Pancreas (tissue), 10 donors: Measurements from ENCODE around the gene ARHGAP23. TPM values are rescaled to one million over a fixed set of nuclear protein-coding genes. Genes with fewer than 3 reads are reported as not detected.

Source experiments
- ATAC-seq, 4 donors: fragments of 200-7000 bp; cut with Tn5 transposase; one replicate each; pipeline versions ENCODE4 v1.8.0 to v1.9.1; 2020; ENCODE audit warnings: mild to moderate bottlenecking in 4 of 4, moderate library complexity in 4 of 4
- DNase-seq, 6 donors: peaks; one replicate each; pipeline ENCODE4 v3.0.0-alpha.2; 2020
- FAIRE-seq: peaks from 2 replicates; lab custom pipeline; 2012; peaks lifted over from hg19 to GRCh38; lab: Jason Lieb, UNC
- H3K27ac ChIP-seq, 4 donors: fragments of 200-600 bp; sonication (generic); 1 replicate in 3 of 4; 2 replicates in 1 of 4; pipeline versions ENCODE4 v1.5.0 to v1.8.0; 2020
- H3K27me3 ChIP-seq, 4 donors: fragments of 200-600 bp; one replicate each; pipeline ENCODE4 v1.8.0; 2021
- H3K36me3 ChIP-seq, 3 donors: fragments of 200-600 bp; sonication (generic) in 1 of 3; one replicate each; pipeline versions ENCODE4 v1.5.0 to v1.8.0; 2020 to 2021
- H3K4me1 ChIP-seq, 3 donors: fragments of 200-600 bp; one replicate each; pipeline ENCODE4 v1.8.0; 2021
- H3K4me3 ChIP-seq, 4 donors: fragments of 200-600 bp; sonication (generic) in 2 of 4; one replicate each; pipeline versions ENCODE4 v1.5.0 to v1.8.0; 2020 to 2021
- H3K9me3 ChIP-seq, 4 donors: fragments of 200-600 bp; one replicate each; pipeline ENCODE4 v1.8.0; 2021
- WGBS, 2 donors: extraction: QIAGEN DNeasy Blood & Tissue Kit; methylation state at CpG; one replicate each; pipeline ENCODE4 v1.1.7; 2013; 5-methylcytosine and 5-hydroxymethylcytosine counted together
- intact Hi-C, 3 donors: fragments of 100-400 bp; cut with DNase I; formaldehyde crosslinking; loops; one replicate each; pipeline versions ENCODE4 v1.11.1 to v1.14.2; 2022
- polyA plus RNA-seq, 2 donors: library from polyadenylated mRNA; stranded (reverse); fragments of 200-250 nt; gene quantifications; one replicate each; pipeline ENCODE4 v1.2.3, GENCODE V29; 2013
- total RNA-seq, 6 donors: library from RNA; stranded (reverse); fragmentation: NEBNext Ultra II Directional in 4 of 6; extraction: Animal tissue kit (Norgen Biotek cat#: 25700) in 4 of 6; gene quantifications; one replicate each; pipeline versions ENCODE4 v1.2.1 to v1.2.4, GENCODE V29; 2021 to 2023
- TF ChIP-seq, protein P1 (sequence below), 4 donors: fragments of 200-600 bp; sonication (generic) in 3 of 4; IDR thresholded peaks; one replicate each; pipeline versions ENCODE4 v1.5.0 to v1.8.0; 2021; ENCODE audit warnings: antibody characterized with exemption in 4 of 4
- donor health status: healthy with polysubstance abuse.
- donor health status: DM: no; HTN: no; CAD: no; lungs with moderate emphysema.
- donor health status: DM: no; HTN: no; CAD: no.
- donor health status: control.
- donor health status: control.
- donor health status: Bipolar disorder and iron deficiency.
- donor health status: DM: yes; HTN: yes; CAD: no.
- donor health status: DM: no; HTN: no; CAD: no.
- donor health status: DM: no; HTN: no; CAD: no.
- donor health status: DM: yes; HTN: yes; CAD: no.

Gene ARHGAP23
- total and polyA plus RNA-seq, 8 donors, result 2.5 to 7.1 (median 3.9) TPM

- no peaks in the 10 kb centered on the region for H3K9me3 ChIP-seq
- no peaks in the 10 kb centered on the region for H3K36me3 ChIP-seq
- H3K4me3 ChIP-seq, result no peak overlapping the region
- no peaks in the 10 kb centered on the region for H3K4me1 ChIP-seq
- FAIRE-seq (no peak), ATAC-seq (no peak), DNase-seq (no peak)
- H3K27me3 ChIP-seq, result no peaks in the 10 kb centered on the region
- 67 to 77% methylated on average over 16 of the region's 16 CpGs for WGBS, 2 donors
- no peak overlapping the region for H3K27ac ChIP-seq
- TF ChIP-seq, protein P1, sequence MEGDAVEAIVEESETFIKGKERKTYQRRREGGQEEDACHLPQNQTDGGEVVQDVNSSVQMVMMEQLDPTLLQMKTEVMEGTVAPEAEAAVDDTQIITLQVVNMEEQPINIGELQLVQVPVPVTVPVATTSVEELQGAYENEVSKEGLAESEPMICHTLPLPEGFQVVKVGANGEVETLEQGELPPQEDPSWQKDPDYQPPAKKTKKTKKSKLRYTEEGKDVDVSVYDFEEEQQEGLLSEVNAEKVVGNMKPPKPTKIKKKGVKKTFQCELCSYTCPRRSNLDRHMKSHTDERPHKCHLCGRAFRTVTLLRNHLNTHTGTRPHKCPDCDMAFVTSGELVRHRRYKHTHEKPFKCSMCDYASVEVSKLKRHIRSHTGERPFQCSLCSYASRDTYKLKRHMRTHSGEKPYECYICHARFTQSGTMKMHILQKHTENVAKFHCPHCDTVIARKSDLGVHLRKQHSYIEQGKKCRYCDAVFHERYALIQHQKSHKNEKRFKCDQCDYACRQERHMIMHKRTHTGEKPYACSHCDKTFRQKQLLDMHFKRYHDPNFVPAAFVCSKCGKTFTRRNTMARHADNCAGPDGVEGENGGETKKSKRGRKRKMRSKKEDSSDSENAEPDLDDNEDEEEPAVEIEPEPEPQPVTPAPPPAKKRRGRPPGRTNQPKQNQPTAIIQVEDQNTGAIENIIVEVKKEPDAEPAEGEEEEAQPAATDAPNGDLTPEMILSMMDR (IDR thresholded peaks at IDR 0.05), result no peak
- intact Hi-C loops, result no loop called here
Observed at GRCh38 chr17:38440614-38441397, 12.5 kb downstream of the ARHGAP23 start.

DNA sequence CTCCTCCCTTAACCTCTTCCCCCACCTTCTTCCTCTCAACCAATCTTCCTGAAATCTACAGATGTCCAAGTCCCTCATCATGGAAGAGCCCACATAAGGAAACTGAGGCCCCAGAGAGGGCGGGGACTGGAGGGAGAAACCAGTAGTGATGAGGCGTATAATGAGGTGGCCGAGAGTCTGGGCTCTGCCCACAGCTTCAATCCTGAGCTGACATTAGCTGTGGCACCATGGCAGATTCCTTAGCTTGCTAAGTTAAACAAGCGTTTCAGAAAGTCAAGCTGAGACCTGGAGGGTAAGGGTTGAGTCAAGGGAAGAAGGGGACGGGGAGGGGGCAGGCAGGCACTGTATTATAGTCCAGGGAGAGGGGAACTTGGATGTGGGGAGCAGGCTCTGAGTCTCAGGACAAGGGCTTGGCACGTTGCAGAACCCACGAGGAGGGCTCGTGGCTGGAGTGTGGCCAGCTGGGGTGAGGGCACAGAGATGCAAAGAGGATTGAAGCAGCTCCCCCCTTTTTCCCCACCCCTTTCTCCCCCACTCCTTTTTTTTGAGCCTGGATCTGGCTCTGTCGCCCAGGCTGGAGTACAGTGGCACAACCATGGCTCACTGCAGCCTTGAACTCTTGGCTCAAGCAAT, 13.3 kb downstream of the ARHGAP23 start:
- intact Hi-C loops, result no loop called here
- DNase-seq (no peak), FAIRE-seq (no peak), ATAC-seq (no peak)
- TF ChIP-seq, protein P1 (IDR thresholded peaks at IDR 0.05), result no peak
- 62 to 71% methylated on average over 9 of the region's 9 CpGs for WGBS, 2 donors
- Histone ChIP-seq H3K36me3 (no peaks in the 10 kb centered on the region), H3K4me3 (no peak overlapping the region), H3K27ac (no peak overlapping the region), H3K27me3 (no peaks in the 10 kb centered on the region), H3K4me1 (no peaks in the 10 kb centered on the region), H3K9me3 (no peaks in the 10 kb centered on the region)

- WGBS, 2 donors, result 42 to 47% methylated on average over 4 of the region's 4 CpGs
- no peak for ATAC-seq
- TF ChIP-seq, protein P1 (IDR thresholded peaks at IDR 0.05), result no peak
- no peaks in the 10 kb centered on the region for H3K36me3 ChIP-seq
- DNase-seq, result no peak
- H3K9me3 ChIP-seq, result no peaks in the 10 kb centered on the region
- no peak overlapping the region for H3K27ac ChIP-seq
- no peak for FAIRE-seq
- H3K4me3 ChIP-seq, result no peak overlapping the region
- intact Hi-C loops, result no loop called here
- H3K4me1 ChIP-seq, result no peaks in the 10 kb centered on the region
- no peaks in the 10 kb centered on the region for H3K27me3 ChIP-seq
Observed at GRCh38 chr17:38442548-38442947, 14.3 kb downstream of the ARHGAP23 start.

DNA sequence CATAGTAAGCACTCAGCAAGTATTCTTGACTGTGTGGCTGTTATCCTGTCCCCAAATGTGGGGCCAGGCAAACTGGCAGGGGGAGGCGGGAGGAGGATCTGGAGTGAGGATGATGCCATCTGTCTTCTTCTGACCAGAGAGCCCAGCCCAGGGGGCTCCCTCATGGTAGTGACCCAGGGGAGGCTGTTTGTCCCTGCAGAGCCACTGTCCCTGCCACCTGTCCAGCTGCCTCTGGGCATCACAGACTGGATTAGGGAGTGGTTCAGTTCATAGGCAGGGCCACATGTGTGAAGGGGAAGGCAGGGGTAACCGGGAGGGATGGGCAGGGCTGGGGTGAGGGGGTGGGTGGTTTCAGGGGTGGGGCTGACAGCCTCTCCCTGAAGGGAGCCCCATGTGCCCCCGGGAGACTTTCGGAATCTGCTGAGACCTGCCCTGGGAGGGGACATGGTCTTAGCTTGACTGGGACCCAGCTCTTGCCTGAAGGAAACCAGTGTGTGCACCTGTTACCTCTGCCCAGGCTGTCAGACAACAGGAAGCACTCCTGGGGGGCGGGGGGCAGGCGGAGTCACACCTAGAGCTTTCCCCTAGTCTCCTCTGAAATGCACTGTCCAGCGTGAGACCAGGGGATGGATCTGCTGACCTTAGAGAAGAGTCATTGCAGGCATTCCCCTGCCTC, 15.2 kb downstream of the ARHGAP23 start:
- ATAC-seq, result no peak
- no peak overlapping the region for H3K27ac ChIP-seq
- H3K9me3 ChIP-seq, result no peaks in the 10 kb centered on the region
- H3K4me1 ChIP-seq, result no peaks in the 10 kb centered on the region
- H3K27me3 ChIP-seq, result no peaks in the 10 kb centered on the region
- intact Hi-C loops, result no loop called here
- no peak for DNase-seq
- no peaks in the 10 kb centered on the region for H3K36me3 ChIP-seq
- FAIRE-seq, result no peak
- H3K4me3 ChIP-seq, result no peak overlapping the region
- TF ChIP-seq, protein P1 (IDR thresholded peaks at IDR 0.05), result no peak
- 53 to 55% methylated on average over 7 of the region's 7 CpGs for WGBS, 2 donors
